SK-N-SH (cell line): ENCODE measurements around the gene GPR3. TPM values are rescaled to one million over a fixed set of nuclear protein-coding genes. Genes with fewer than 3 reads are reported as not detected.
"Not testable (repeated sequence)": the region's sequence is repeated elsewhere in the genome, so short reads cannot be mapped to it uniquely, and the experiment has no call there.

Experiments used
- CTCF ChIA-PET: fragments of 300-600, 350-600 bp; formaldehyde crosslinking; extraction: SDS; loops from one replicate; lab custom pipeline; 2021; lab: Yijun Ruan, JAX
- POLR2A ChIA-PET: fragments of 350-600 bp; sonication (Branson Sonifier 250); formaldehyde crosslinking; extraction: SDS; loops from one replicate; lab custom pipeline; 2020; ENCODE audit warnings: antibody characterized with exemption, inconsistent platforms; lab: Yijun Ruan, JAX
- DNase-seq: peaks from one replicate; pipeline ENCODE4 v3.0.0; 2012
- H2AFZ ChIP-seq: fragments of 200-600 bp; sonication (generic); 2 replicates; pipeline ENCODE4 v1.8.1; 2016; ENCODE audit warnings: antibody characterized with exemption, mild to moderate bottlenecking, low read depth
- H3F3A ChIP-seq: fragments of 200-600 bp; sonication (generic); replicated peaks from 2 replicates; pipeline ENCODE3; 2016; ENCODE audit warnings: antibody characterized with exemption, mild to moderate bottlenecking; ENCODE audit not compliant: insufficient read depth
- H3K27ac ChIP-seq, 2 experiments: fragments of 200-500 bp in 1 of 2; fragments of 200-600 bp in 1 of 2; sonication (Bioruptor generic) in 1 of 2; sonication (generic), shearing (Covaris generic) in 1 of 2; 2 replicates each; pipeline versions ENCODE4 v1.5.1 to v1.6.1; 2014 to 2016; ENCODE audit warnings: low read depth in 2 of 2, inconsistent platforms in 1 of 2, low read length in 1 of 2, mild to moderate bottlenecking in 1 of 2, mixed read lengths in 1 of 2
- H3K27me3 ChIP-seq: fragments of 200-600 bp; sonication (generic), shearing (Covaris generic); 2 replicates; pipeline ENCODE4 v1.6.1; 2016; ENCODE audit warnings: mixed run types; ENCODE audit not compliant: insufficient read depth
- H3K36me3 ChIP-seq, 2 experiments: fragments of 200-500 bp in 1 of 2; fragments of 200-600 bp in 1 of 2; sonication (Bioruptor generic) in 1 of 2; sonication (generic) in 1 of 2; replicated peaks in 1 of 2; 2 replicates each; pipeline versions ENCODE3 to v1.5.1; 2014 to 2016; ENCODE audit warnings: low read length in 1 of 2, mild to moderate bottlenecking in 1 of 2; ENCODE audit not compliant: insufficient read depth in 2 of 2, control insufficient read depth in 1 of 2
- H3K4me1 ChIP-seq, 2 experiments: fragments of 200-500 bp in 1 of 2; fragments of 200-600 bp in 1 of 2; sonication (Bioruptor generic) in 1 of 2; sonication (generic), shearing (Covaris generic) in 1 of 2; 2 replicates each; pipeline versions ENCODE4 v1.5.1 to v1.6.1; 2014 to 2016; ENCODE audit warnings: low read depth in 1 of 2, low read length in 1 of 2, mixed run types in 1 of 2; ENCODE audit not compliant: insufficient read depth in 2 of 2, control insufficient read depth in 1 of 2
- H3K4me2 ChIP-seq: fragments of 200-600 bp; sonication (generic), shearing (Covaris generic); 2 replicates; pipeline ENCODE4 v1.6.1; 2017; ENCODE audit warnings: mixed run types
- H3K4me3 ChIP-seq, 2 experiments: fragments of 200-500 bp in 1 of 2; fragments of 200-600 bp in 1 of 2; sonication (Bioruptor generic) in 1 of 2; sonication (generic), shearing (Covaris generic) in 1 of 2; 2 replicates each; pipeline versions ENCODE4 v1.5.1 to v1.8.1; 2014 to 2016; ENCODE audit warnings: low read depth in 2 of 2, inconsistent platforms in 1 of 2, low read length in 1 of 2, mild to moderate bottlenecking in 1 of 2, mixed read lengths in 1 of 2, moderate library complexity in 1 of 2
- H3K79me2 ChIP-seq: fragments of 200-600 bp; sonication (generic); 2 replicates; pipeline ENCODE4 v1.8.1; 2017; ENCODE audit warnings: mild to moderate bottlenecking; ENCODE audit not compliant: insufficient read depth
- H3K9ac ChIP-seq: fragments of 200-600 bp; sonication (generic); 2 replicates; pipeline ENCODE4 v1.6.1; 2017; ENCODE audit warnings: mixed run types
- H3K9me2 ChIP-seq: fragments of 200-600 bp; sonication (generic); 2 replicates; pipeline ENCODE4 v1.6.1; 2017; ENCODE audit warnings: mixed run types
- H3K9me3 ChIP-seq: fragments of 200-600 bp; sonication (generic); 2 replicates; pipeline ENCODE4 v1.6.1; 2017; ENCODE audit warnings: mixed run types, mild to moderate bottlenecking, moderate library complexity
- H4K20me1 ChIP-seq: fragments of 200-600 bp; sonication (generic); 2 replicates; pipeline ENCODE4 v1.6.1; 2017; ENCODE audit warnings: mild to moderate bottlenecking, mixed run types; ENCODE audit not compliant: insufficient read depth
- CHD2 ChIP-seq: fragments of 150-350 bp; IDR thresholded peaks from 2 replicates; pipeline ENCODE4 v1.6.1; 2018; ENCODE audit warnings: low read length; ENCODE audit not compliant: partially characterized antibody
- CTCF ChIP-seq: fragments of 200-600 bp; sonication (generic); IDR thresholded peaks from 2 replicates; pipeline ENCODE4 v1.6.1; 2017; ENCODE audit warnings: antibody characterized with exemption, mild to moderate bottlenecking, moderate library complexity
- ELF1 ChIP-seq: IDR thresholded peaks from 2 replicates; pipeline ENCODE4 v1.4.0; 2012
- EZH2phosphoT487 ChIP-seq: fragments of 200-600 bp; sonication (generic); IDR thresholded peaks from 2 replicates; pipeline ENCODE4 v1.6.1; 2017; ENCODE audit warnings: low read depth, mixed run types, mild to moderate bottlenecking, antibody characterized with exemption, moderate library complexity, borderline replicate concordance
- FOSL2 ChIP-seq: IDR thresholded peaks from 2 replicates; pipeline ENCODE4 v1.4.0; 2012; ENCODE audit warnings: low read depth, mild to moderate bottlenecking, moderate library complexity, borderline replicate concordance
- FOXM1 ChIP-seq: IDR thresholded peaks from 2 replicates; pipeline ENCODE4 v1.4.0; 2012; ENCODE audit warnings: low read depth, mild to moderate bottlenecking
- GABPA ChIP-seq: IDR thresholded peaks from 2 replicates; pipeline ENCODE4 v1.4.0; 2012; ENCODE audit warnings: low read depth, mild to moderate bottlenecking
- JUND ChIP-seq: IDR thresholded peaks from 2 replicates; pipeline ENCODE4 v1.4.0; 2012
- MAX ChIP-seq: IDR thresholded peaks from 2 replicates; pipeline ENCODE4 v1.4.0; 2012; ENCODE audit warnings: low read depth
- MXI1 ChIP-seq: IDR thresholded peaks from 2 replicates; pipeline ENCODE4 v1.6.1; 2012; ENCODE audit warnings: mild to moderate bottlenecking, low read depth, low read length, improper control_type of control experiment
- NFIC ChIP-seq: IDR thresholded peaks from 2 replicates; pipeline ENCODE4 v1.4.0; 2012; ENCODE audit warnings: borderline replicate concordance
- NRF1 ChIP-seq: IDR thresholded peaks from 2 replicates; pipeline ENCODE4 v1.6.1; 2012; ENCODE audit warnings: low read depth, mild to moderate bottlenecking, low read length
- POLR2AphosphoS5 ChIP-seq: IDR thresholded peaks from 2 replicates; pipeline ENCODE4 v1.6.1; 2012; ENCODE audit warnings: low read depth, low read length
- RCOR1 ChIP-seq: fragments of 150-350 bp; IDR thresholded peaks from 2 replicates; pipeline ENCODE4 v1.6.1; 2017; ENCODE audit warnings: antibody characterized with exemption, low read length
- REST ChIP-seq: IDR thresholded peaks from 2 replicates; pipeline ENCODE4 v1.6.1; 2012; ENCODE audit warnings: mild to moderate bottlenecking, low read depth, low read length, moderate library complexity
- RFX5 ChIP-seq: IDR thresholded peaks from 2 replicates; pipeline ENCODE4 v1.6.1; 2012; ENCODE audit warnings: mild to moderate bottlenecking, improper control_type of control experiment, low read length
- WGBS: methylation state at CpG from one replicate; pipeline ENCODE4 v1.1.6; 2017; ENCODE audit warnings: low lambda C conversion rate; 5-methylcytosine and 5-hydroxymethylcytosine counted together
- polyA plus RNA-seq, 3 experiments: library from polyadenylated mRNA; depleted of rRNA; stranded (reverse); fragments of >200 nt; gene quantifications; 2 replicates each; pipeline ENCODE4 v1.2.3, GENCODE V29; 2012

Gene GPR3
- polyA plus RNA-seq, 1 of the 3 experiments (the other 2 are of a cell fraction) = 6.0 TPM

GRCh38 chr1:27406362-27406680, 13.9 kb downstream of the GPR3 start:
- Histone ChIP-seq H3K4me2 (no peak overlapping the region), H3K9ac (no peak overlapping the region), H3K4me1 (peaks cover 0 to 4% of the 10 kb centered on the region in 2 experiments; a peak in 1 of 4 replicates), H3F3A (peaks cover 3% of the 10 kb centered on the region), H3K4me3 (no peak overlapping the region), H3K27ac (no peak overlapping the region), H3K9me2 (no peaks in the 10 kb centered on the region), H3K27me3 (no peaks in the 10 kb centered on the region), H2AFZ (no peak overlapping the region), H4K20me1 (no peaks in the 10 kb centered on the region), H3K9me3 (no peaks in the 10 kb centered on the region), H3K79me2 (no peaks in the 10 kb centered on the region), H3K36me3 (peaks cover 15 to 38% of the 10 kb centered on the region in 2 experiments)
- CTCF ChIA-PET = interaction anchor here (1.0 kb wide), 1 partner anchor 150 kb away, joined by 3 read pairs; no protein-coding TSS in a partner anchor
- POLR2A ChIA-PET = no interaction called here
- WGBS = 93% methylated on average over 4 of the region's 4 CpGs
- DNase-seq = no peak
- TF ChIP-seq FOXM1 (no peak), NRF1 (no peak), ELF1 (no peak), RCOR1 (no peak), EZH2phosphoT487 (no peak), GABPA (no peak), CTCF (no peak), MAX (no peak)

GRCh38 chr1:27406791-27407190, 14.4 kb downstream of the GPR3 start:
- H3K9me2 ChIP-seq, H3F3A ChIP-seq, H4K20me1 ChIP-seq, H3K4me2 ChIP-seq, H2AFZ ChIP-seq, H3K27me3 ChIP-seq, POLR2A ChIA-PET, H3K4me3 ChIP-seq, H3K27ac ChIP-seq, H3K79me2 ChIP-seq, H3K9me3 ChIP-seq, DNase-seq, H3K4me1 ChIP-seq, H3K9ac ChIP-seq: not testable (repeated sequence)
- H3K36me3 ChIP-seq = peaks cover 14 to 40% of the 10 kb centered on the region in 2 experiments
- WGBS = 83% methylated on average over 1 of the region's 2 CpGs
- CTCF ChIA-PET = interaction anchor here (1.0 kb wide), 1 partner anchor 150 kb away, joined by 3 read pairs; no protein-coding TSS in a partner anchor

- CTCF ChIA-PET = interaction anchor here (1.3 kb wide), 2 partner anchors 8 to 13 kb away, joined by 3 to 4 read pairs; no protein-coding TSS in a partner anchor
- no peak for DNase-seq
- WGBS = 92% methylated on average over 9 of the region's 9 CpGs
- no peak for TF ChIP-seq FOXM1
- no peak for TF ChIP-seq JUND
- TF ChIP-seq CHD2 = no peak
- TF ChIP-seq FOSL2 = no peak
- TF ChIP-seq ELF1 = no peak
- TF ChIP-seq POLR2AphosphoS5 = no peak
- TF ChIP-seq MXI1 = no peak
- TF ChIP-seq RFX5 = no peak
- TF ChIP-seq NRF1 = no peak
- TF ChIP-seq NFIC = no peak
- no peak for TF ChIP-seq MAX
- no peak for TF ChIP-seq REST
These were observed 15.7 kb downstream of the GPR3 start for GRCh38 chr1:27408151-27408550.

More at GRCh38 chr1:27408151-27408550, 15.7 kb downstream of the GPR3 start:
- Histone ChIP-seq H3K4me3 (no peak overlapping the region), H3K9me3 (no peaks in the 10 kb centered on the region), H3K4me2 (no peak overlapping the region), H3K4me1 (peaks cover 0 to 4% of the 10 kb centered on the region in 2 experiments; a peak in 1 of 4 replicates), H3K79me2 (no peaks in the 10 kb centered on the region), H3K27ac (no peak overlapping the region), H3K9ac (no peak overlapping the region), H4K20me1 (no peaks in the 10 kb centered on the region), H2AFZ (no peak overlapping the region), H3F3A (no peaks in the 10 kb centered on the region), H3K27me3 (no peaks in the 10 kb centered on the region), H3K36me3 (peaks cover 28 to 50% of the 10 kb centered on the region in 2 experiments), H3K9me2 (no peaks in the 10 kb centered on the region)
- POLR2A ChIA-PET = no interaction called here
